Keratinocyte (primary cell): Measurements from ENCODE around the gene ACKR3.

Experiments used
- CTCF ChIP-seq, 3 experiments: IDR thresholded peaks in 1 of 3; conservative IDR thresholded peaks in 1 of 3; optimal IDR thresholded peaks in 1 of 3; 2 replicates in 2 of 3; 3 replicates in 1 of 3; pipeline versions ENCODE3 to v1.5.1; 2011; ENCODE audit warnings: low read length in 3 of 3, mild to moderate bottlenecking in 3 of 3, moderate library complexity in 2 of 3, control low read depth in 1 of 3, inconsistent platforms in 1 of 3; ENCODE audit not compliant: insufficient read depth in 2 of 3; ENCODE audit errors: extremely low read depth in 1 of 3
- EZH2 ChIP-seq: IDR thresholded peaks from one replicate; pipeline ENCODE4 v1.6.1; 2012; ENCODE audit warnings: inconsistent platforms, mild to moderate bottlenecking, low read length, moderate library complexity

DNA sequence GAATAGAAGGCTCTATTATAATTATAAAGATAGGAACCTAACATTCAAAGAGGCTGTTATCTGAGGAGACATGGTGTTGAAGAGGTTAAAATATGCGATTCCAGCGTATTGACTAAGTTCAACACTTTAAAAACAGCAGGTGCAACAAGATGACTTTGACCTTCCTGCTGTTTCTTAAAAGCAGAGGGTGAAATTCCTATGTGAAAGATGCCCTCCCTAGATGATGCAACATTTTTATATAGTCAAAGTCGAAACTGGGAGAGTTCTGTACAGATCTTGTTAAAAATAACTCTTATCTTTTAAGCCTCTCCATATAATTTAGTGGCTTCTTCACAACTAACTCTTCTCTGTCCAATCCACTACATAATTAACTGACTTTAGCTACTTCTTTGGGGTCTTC is 4.4 kb upstream of the ACKR3 start:
- TF ChIP-seq EZH2, result no peak
- TF ChIP-seq CTCF (optimal IDR thresholded peaks at IDR 0.05 in 1 of 3, IDR thresholded peaks at IDR 0.05 in 1 of 3, conservative IDR thresholded peaks at IDR 0.05 in 1 of 3; ENCODE audit: extremely low read depth in 1 of 3, insufficient read depth in 2 of 3, low read length in 3 of 3), result no peak
